Ovary (tissue), 9 donors: ENCODE measurements around the gene CTNNAL1. TPM values are rescaled to one million over a fixed set of nuclear protein-coding genes. Genes with fewer than 3 reads are reported as not detected.
A peak's percentile ranks its signal among the peaks of the same experiment; 100 is the strongest.

Experiments used
- DNase-seq, 5 donors: peaks; one replicate each; pipeline ENCODE4 v3.0.0-alpha.2; 2019 to 2020
- H3K27ac ChIP-seq, 2 donors: fragments of 200-600 bp; one replicate each; pipeline versions ENCODE4 v1.5.1 to v1.8.0; 2019 to 2022
- H3K27me3 ChIP-seq: fragments of 200-600 bp; one replicate; pipeline ENCODE4 v1.8.0; 2022
- H3K36me3 ChIP-seq: fragments of 200-600 bp; sonication (generic); one replicate; pipeline ENCODE4 v1.5.1; 2019
- H3K4me1 ChIP-seq: one replicate; pipeline ENCODE4 v1.8.1; 2013; ENCODE audit warnings: mild to moderate bottlenecking, moderate library complexity; ENCODE audit not compliant: insufficient read depth
- H3K4me3 ChIP-seq: fragments of 200-600 bp; sonication (generic); one replicate; pipeline ENCODE4 v1.5.1; 2017
- H3K9me3 ChIP-seq, 2 donors: fragments of 200-600 bp in 1 of 2; sonication (generic) in 1 of 2; one replicate each; pipeline versions ENCODE4 v1.5.1 to v1.8.1; 2013 to 2019; ENCODE audit warnings: mild to moderate bottlenecking in 1 of 2, moderate library complexity in 1 of 2
- CTCF ChIP-seq, 3 donors: fragments of 450-650 bp in 2 of 3; fragments of 200-600 bp in 1 of 3; IDR thresholded peaks; one replicate each; pipeline versions ENCODE4 v1.5.1 to v1.8.0; 2016 to 2022; ENCODE audit warnings: antibody characterized with exemption in 3 of 3, mild to moderate bottlenecking in 1 of 3
- EP300 ChIP-seq: sonication (generic); formaldehyde crosslinking; IDR thresholded peaks from one replicate; pipeline ENCODE4 v1.6.1; 2017; ENCODE audit warnings: antibody characterized with exemption
- POLR2A ChIP-seq: fragments of 450-650 bp; IDR thresholded peaks from one replicate; pipeline ENCODE4 v1.6.1; 2017; ENCODE audit warnings: antibody characterized with exemption, mild to moderate bottlenecking, moderate library complexity
- WGBS, 3 donors: extraction: QIAGEN DNeasy Blood & Tissue Kit in 1 of 3; methylation state at CpG; one replicate each; pipeline versions ENCODE4 v1.1.5 to v1.1.7; 2013 to 2017; 5-methylcytosine and 5-hydroxymethylcytosine counted together
- intact Hi-C, 4 donors: fragments of 100-400 bp; cut with DNase I; formaldehyde crosslinking; loops; one replicate each; pipeline versions ENCODE4 v1.11.0 to v1.15.1; 2022 to 2023
- polyA plus RNA-seq, 2 donors: library from polyadenylated mRNA; stranded (reverse); fragments of 200-250 nt in 1 of 2; fragments of 350-450 nt in 1 of 2; fragmentation: Illumina TruSeq in 1 of 2; extraction: RNeasy Lipid Tissue Mini Kit (QIAGEN cat#74804) in 1 of 2; gene quantifications; one replicate each; pipeline ENCODE4 v1.2.3, GENCODE V29; 2013 to 2014
- total RNA-seq, 7 donors: library from RNA; depleted of rRNA in 2 of 7; stranded (reverse); fragments of >200 nt in 2 of 7; fragmentation: NEBNext Ultra II Directional in 3 of 7; extraction: Animal tissue kit (Norgen Biotek cat#: 25700) in 3 of 7; gene quantifications; one replicate each; pipeline versions ENCODE4 v1.1.0 to v1.2.4, GENCODE V29; 2016 to 2023
- donor health status: DM: no; HTN: no; CAD: no; lungs with moderate emphysema.
- donor health status: DM: no; HTN: no; CAD: no.
- donor health status: Bipolar disorder and iron deficiency.
- donor health status: DM: yes; HTN: yes; CAD: no.
- donor health status: DM: no; HTN: no; CAD: no.
- donor health status: DM: yes; HTN: yes; CAD: no.

CTNNAL1 gene
- total and polyA plus RNA-seq, 9 donors = 82.4 to 238 (median 137) TPM

DNA sequence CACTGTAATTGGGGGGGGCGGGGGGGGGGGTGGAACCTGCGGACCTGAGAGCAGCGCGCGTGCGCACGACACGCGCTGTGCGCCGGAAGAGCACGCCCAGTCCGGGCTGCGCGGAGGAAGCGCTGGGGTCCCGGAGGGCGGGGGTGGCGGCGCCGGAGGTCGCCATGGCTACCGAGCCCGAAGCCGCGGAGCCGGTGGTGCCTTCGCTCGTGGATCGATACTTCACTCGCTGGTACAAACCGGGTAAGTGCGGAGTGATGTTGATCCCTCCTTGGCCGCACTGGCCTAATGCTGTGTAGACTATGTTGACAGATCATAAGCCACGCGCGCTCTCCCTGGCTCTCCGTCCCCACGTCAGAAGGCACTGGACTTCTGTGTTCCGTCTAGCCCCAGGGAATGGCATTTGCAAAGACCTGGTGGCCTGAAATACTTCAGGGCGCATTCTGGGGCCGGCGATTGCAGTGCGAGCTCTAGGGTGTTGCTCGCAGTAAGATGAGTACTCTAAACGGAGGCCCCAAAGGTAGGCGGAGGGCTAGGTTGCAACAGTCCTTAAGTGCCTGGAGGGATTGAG lies 78.9 kb downstream of the CTNNAL1 start, which contains the start of gene ABITRAM:
ABITRAM (plus strand) TSS at position 78 of the 571 bp plus-strand sequence; CDS start at position 165, 87 bp downstream.
- H3K27ac ChIP-seq = peak within 1 kb of the TSS; percentile 69 to 87
- 1% methylated on average over 40 to 47 of the region's 47 CpGs for WGBS, 3 donors
- H3K27me3 ChIP-seq = no peaks in the 10 kb centered on the region
- H3K9me3 ChIP-seq = no peaks in the 10 kb centered on the region
- DNase-seq = peak; percentile 70 to 85 (median 77)
- no peaks in the 10 kb centered on the region for H3K36me3 ChIP-seq
- H3K4me1 ChIP-seq = peaks cover 5% of the 10 kb centered on the region
- H3K4me3 ChIP-seq = peak within 1 kb of the TSS; percentile 44
- TF ChIP-seq POLR2A (peak; percentile 6), EP300 (no peak)
- intact Hi-C loops = loop anchor here in 1 of 4 donors (1.0 kb wide), 1 partner anchor 79 kb away; the partner anchor contains the start of gene CTNNAL1

DNA sequence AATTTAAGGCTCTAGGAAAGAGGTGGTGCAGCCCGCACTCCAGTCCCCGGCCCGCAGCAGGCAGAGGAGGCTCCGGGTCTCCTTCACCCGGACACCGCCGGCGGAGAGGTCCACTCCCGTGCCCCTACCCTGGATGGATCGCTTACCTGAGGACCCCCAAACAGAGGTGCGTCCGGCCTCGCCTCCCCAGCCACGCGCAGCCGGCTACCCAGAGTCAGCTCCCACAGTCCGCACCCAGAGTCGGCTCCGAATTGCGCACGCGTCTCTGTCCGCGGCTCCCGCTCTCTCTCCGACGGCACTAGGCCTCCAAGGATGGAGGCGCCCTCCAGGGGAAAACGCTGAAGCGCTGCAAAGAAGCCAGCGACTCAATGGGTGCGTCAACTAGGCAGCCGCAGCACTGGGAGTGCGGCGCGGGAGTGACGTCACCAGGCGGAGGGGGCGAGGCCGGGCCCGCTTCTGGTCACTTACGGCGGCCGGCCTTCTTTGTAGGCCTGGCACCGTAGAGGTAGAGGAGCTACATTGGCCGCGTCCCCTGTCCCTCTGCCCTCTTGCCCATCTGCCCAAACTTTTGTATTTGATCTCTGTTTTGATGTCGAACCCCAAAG lies 79.5 kb downstream of the CTNNAL1 start, which contains the start of gene ELP1:
ELP1 (minus strand) TSS at position 407 of the 605 bp plus-strand sequence. CDS start 2,978 bp downstream, outside the sequence.
- DNase-seq = peak; percentile 91 to 95 (median 94)
- peaks cover 5% of the 10 kb centered on the region for H3K4me1 ChIP-seq
- 0 to 1% (median 0%) methylated on average over 21 to 48 of the region's 48 CpGs for WGBS, 3 donors
- no peaks in the 10 kb centered on the region for H3K9me3 ChIP-seq
- H3K36me3 ChIP-seq = no peaks in the 10 kb centered on the region
- intact Hi-C loops = loop anchor here in 1 of 4 donors (1.0 kb wide), 1 partner anchor 79 kb away; the partner anchor contains the start of gene CTNNAL1
- no peaks in the 10 kb centered on the region for H3K27me3 ChIP-seq
- H3K4me3 ChIP-seq = peak within 1 kb of the TSS; percentile 44
- H3K27ac ChIP-seq = peak within 1 kb of the TSS; percentile 69 to 87
- TF ChIP-seq POLR2A (peak; percentile 54), CTCF (IDR thresholded peaks at IDR 0.05) (peak in 2 of 3 donors; percentile 18), EP300 (no peak)

GRCh38 chr9:108933231-108933717 lies 80.0 kb downstream of the CTNNAL1 start:
- TF ChIP-seq EP300 (no peak), CTCF (IDR thresholded peaks at IDR 0.05) (no peak), POLR2A (no peak)
- no peak for DNase-seq
- no peaks in the 10 kb centered on the region for H3K9me3 ChIP-seq
- H3K27ac ChIP-seq = peak overlapping the region; percentile 69 to 87
- H3K27me3 ChIP-seq = no peaks in the 10 kb centered on the region
- H3K4me1 ChIP-seq = peaks cover 5% of the 10 kb centered on the region
- peak overlapping the region; percentile 44 for H3K4me3 ChIP-seq
- intact Hi-C loops = no loop called here
- H3K36me3 ChIP-seq = no peaks in the 10 kb centered on the region
- WGBS, 3 donors = 0 to 1% (median 0%) methylated on average over 25 of the region's 25 CpGs

GRCh38 chr9:108928386-108928785 lies 84.9 kb downstream of the CTNNAL1 start:
- no peak overlapping the region for H3K4me3 ChIP-seq
- H3K4me1 ChIP-seq = peaks cover 5% of the 10 kb centered on the region
- no peak for DNase-seq
- H3K9me3 ChIP-seq = no peaks in the 10 kb centered on the region
- no peaks in the 10 kb centered on the region for H3K27me3 ChIP-seq
- WGBS, 3 donors = 91 to 93% (median 92%) methylated on average over 2 of the region's 2 CpGs
- no peaks in the 10 kb centered on the region for H3K36me3 ChIP-seq
- H3K27ac ChIP-seq = no peak overlapping the region
- intact Hi-C loops = no loop called here
- TF ChIP-seq CTCF (IDR thresholded peaks at IDR 0.05) (no peak), POLR2A (no peak), EP300 (no peak)

DNA sequence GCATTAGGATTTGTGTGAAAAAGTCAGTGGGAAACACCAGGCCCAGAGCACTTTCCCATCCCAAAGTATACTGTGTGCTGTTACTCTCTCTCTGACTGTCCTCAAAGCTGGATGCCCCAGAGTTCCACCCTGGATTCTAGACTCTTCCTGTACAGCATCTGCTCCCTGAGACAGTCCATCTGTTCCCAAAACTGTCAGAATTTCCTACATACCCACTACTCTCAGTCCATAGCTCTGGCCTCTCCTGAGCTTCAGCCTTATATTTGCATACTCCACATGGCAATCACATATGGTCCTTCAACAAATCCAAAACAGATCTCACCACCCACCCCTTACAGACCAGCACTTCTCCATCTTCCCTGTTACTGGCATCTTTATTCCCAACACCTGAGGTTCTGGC lies 88.8 kb downstream of the CTNNAL1 start:
- intact Hi-C loops = no loop called here
- no peaks in the 10 kb centered on the region for H3K27me3 ChIP-seq
- TF ChIP-seq CTCF (IDR thresholded peaks at IDR 0.05) (no peak), POLR2A (no peak), EP300 (no peak)

More for the DNA sequence above, 88.8 kb downstream of the CTNNAL1 start:
- Histone ChIP-seq H3K36me3 (no peaks in the 10 kb centered on the region), H3K27ac (no peak overlapping the region), H3K4me1 (no peaks in the 10 kb centered on the region), H3K9me3 (no peaks in the 10 kb centered on the region), H3K4me3 (no peak overlapping the region)
- DNase-seq = no peak
